ENCODE results near the gene LRRC73. TPM values are rescaled to one million over a fixed set of nuclear protein-coding genes. Genes with fewer than 3 reads are reported as not detected.
A peak's percentile ranks its signal among the peaks of the same experiment; 100 is the strongest.

Gene LRRC73
- total and polyA plus RNA-seq, 9 of the 15 experiments (the other 6 are each of a cell fraction or from before 2014, with no cell fraction given), result 0.07 to 0.55 (median 0.16) TPM; not detected in 3

- peaks cover 23% of the 10 kb centered on the region for H3K79me2 ChIP-seq (ENCODE audit: control insufficient read depth, insufficient read depth, low read length)
- H3K9me3 ChIP-seq (replicated peaks; ENCODE audit: control insufficient read depth, insufficient read depth, low read depth, low read length), result no peaks in the 10 kb centered on the region
- WGBS (ENCODE audit: insufficient coverage, low coverage, missing lambda C conversion rate), result 25% methylated on average over 11 of the region's 11 CpGs
- H3K9ac ChIP-seq (ENCODE audit: insufficient read depth in 1 of 2, low read depth in 2 of 2, low read length in 2 of 2), result peak overlapping the region; percentile 10 to 40; a peak in 2 of 4 replicates
- intact Hi-C loops (cut with micrococcal nuclease) (no loop called here), in situ Hi-C loops (cut with MboI) (no loop called here)
- FAIRE-seq (peak; percentile 35), ATAC-seq (peak; percentile 6; the same call in 2 of the 3 replicates), DNase-seq (ENCODE audit: extremely low read depth in 1 of 4, low spot score in 3 of 4) (no peak)
- H3K9me1 ChIP-seq (ENCODE audit: control insufficient read depth, insufficient read depth, low read length), result peaks cover 3% of the 10 kb centered on the region
- peaks cover 11% of the 10 kb centered on the region; the same call in 2 of the 3 replicates for H3K36me3 ChIP-seq (ENCODE audit: control insufficient read depth, insufficient read depth, low read length)
- POLR2A ChIA-PET, result interaction anchor here (0.6 to 1.3 kb wide), 7 partner anchors 10 to 99 kb away, joined by 3 to 5 read pairs (median 4); no protein-coding TSS in a partner anchor
- CTCF ChIA-PET (ENCODE audit: low intra/inter-chr PET ratio), result interaction anchor here (0.7 kb wide), 1 partner anchor 10 kb away, joined by 3 read pairs; no protein-coding TSS in a partner anchor
- no peak overlapping the region for H3K27ac ChIP-seq (ENCODE audit: extremely low read depth, low read depth, low read length)
- H3K4me2 ChIP-seq (ENCODE audit: insufficient read depth, low read length), result peak overlapping the region; percentile 49; the same call in 1 of the 2 replicates
- H3K4me3 ChIP-seq, result no peak overlapping the region
- 0 out of 2 replicates have a peak, but pooled peaks cover 6% of the 10 kb centered on the region for H4K20me1 ChIP-seq (replicated peaks; ENCODE audit: control insufficient read depth, insufficient read depth, low read length)
- BruUV-seq (replicated peaks), result no TSS peak
- 0 out of 2 replicates have a peak overlapping the region, but pooled peaks have one; percentile 27 for H2AFZ ChIP-seq (ENCODE audit: low read depth, low read length)
- H3K4me1 ChIP-seq (replicated peaks in 1 of 2; ENCODE audit: control insufficient read depth in 2 of 2, insufficient read depth in 2 of 2, low read length in 2 of 2), result peaks cover 0 to 19% of the 10 kb centered on the region in 2 experiments; a peak in 4 of 5 replicates
- no peaks in the 10 kb centered on the region for H3K27me3 ChIP-seq (ENCODE audit: control insufficient read depth in 2 of 2, insufficient read depth in 2 of 2, low read length in 2 of 2)
- TF ChIP-seq, protein P1, sequence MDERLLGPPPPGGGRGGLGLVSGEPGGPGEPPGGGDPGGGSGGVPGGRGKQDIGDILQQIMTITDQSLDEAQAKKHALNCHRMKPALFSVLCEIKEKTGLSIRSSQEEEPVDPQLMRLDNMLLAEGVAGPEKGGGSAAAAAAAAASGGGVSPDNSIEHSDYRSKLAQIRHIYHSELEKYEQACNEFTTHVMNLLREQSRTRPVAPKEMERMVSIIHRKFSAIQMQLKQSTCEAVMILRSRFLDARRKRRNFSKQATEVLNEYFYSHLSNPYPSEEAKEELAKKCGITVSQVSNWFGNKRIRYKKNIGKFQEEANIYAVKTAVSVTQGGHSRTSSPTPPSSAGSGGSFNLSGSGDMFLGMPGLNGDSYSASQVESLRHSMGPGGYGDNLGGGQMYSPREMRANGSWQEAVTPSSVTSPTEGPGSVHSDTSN (CRISPR knock-in tag; IDR thresholded peaks at IDR 0.05; ENCODE audit: low read depth), result no peak
- TF ChIP-seq, protein P1 (tag; conservative IDR thresholded peaks at IDR 0.05; ENCODE audit: low read depth), result peak; percentile 61
- no peak for TF ChIP-seq POLR3A (IDR thresholded peaks at IDR 0.05; ENCODE audit: borderline replicate concordance, extremely low read depth, insufficient read depth, insufficient read length)
- 0 out of 2 replicates have a peak, but pooled peaks have one; percentile 11 for TF ChIP-seq TCF3 (CRISPR knock-in tag; IDR thresholded peaks at IDR 0.05)
- TF ChIP-seq, protein P2, sequence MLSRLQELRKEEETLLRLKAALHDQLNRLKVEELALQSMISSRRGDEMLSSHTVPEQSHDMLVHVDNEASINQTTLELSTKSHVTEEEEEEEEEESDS (CRISPR knock-in tag; IDR thresholded peaks at IDR 0.05), result no peak
- no peak for TF ChIP-seq ZFP30 (CRISPR knock-in tag; IDR thresholded peaks at IDR 0.05; ENCODE audit: borderline replicate concordance)
- no peak for TF ChIP-seq ZNF707 (CRISPR knock-in tag; conservative IDR thresholded peaks at IDR 0.05)
- peak; percentile 51; the same call in 1 of the 2 replicates for TF ChIP-seq PKNOX1 (IDR thresholded peaks at IDR 0.05)
- TF ChIP-seq, protein P3, sequence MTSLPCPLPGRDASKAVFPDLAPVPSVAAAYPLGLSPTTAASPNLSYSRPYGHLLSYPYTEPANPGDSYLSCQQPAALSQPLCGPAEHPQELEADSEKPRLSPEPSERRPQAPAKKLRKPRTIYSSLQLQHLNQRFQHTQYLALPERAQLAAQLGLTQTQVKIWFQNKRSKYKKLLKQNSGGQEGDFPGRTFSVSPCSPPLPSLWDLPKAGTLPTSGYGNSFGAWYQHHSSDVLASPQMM (CRISPR knock-in tag; IDR thresholded peaks at IDR 0.05), result no peak
- no peak for TF ChIP-seq ZBTB17 (CRISPR knock-in tag; IDR thresholded peaks at IDR 0.05)
- no peak for TF ChIP-seq NELFE (IDR thresholded peaks at IDR 0.05; ENCODE audit: insufficient read depth, insufficient read length)
- no peak for TF ChIP-seq JUND (IDR thresholded peaks at IDR 0.05; ENCODE audit: borderline replicate concordance, low read depth, low read length)
- peak; percentile 34; the same call in 1 of the 3 replicates for TF ChIP-seq JUND (tag; IDR thresholded peaks at IDR 0.05; ENCODE audit: borderline replicate concordance, low read depth, low read length)
- TF ChIP-seq SOX6 (IDR thresholded peaks at IDR 0.05), result peak; percentile 37; the same call in 1 of the 2 replicates
- TF ChIP-seq MEIS2 (IDR thresholded peaks at IDR 0.05; ENCODE audit: partially characterized antibody), result peak; percentile 70
- peak in 1 of 2 experiments; percentile 4; a peak in 1 of 4 replicates for TF ChIP-seq RCOR1 (IDR thresholded peaks at IDR 0.05; ENCODE audit: borderline replicate concordance in 1 of 2, low read depth in 2 of 2, low read length in 2 of 2)
- no peak for TF ChIP-seq HDGF (IDR thresholded peaks at IDR 0.05)
- no peak for TF ChIP-seq NFRKB (IDR thresholded peaks at IDR 0.05; ENCODE audit: low read depth)
Measured at GRCh38 chr6:43481591-43482236, 28.4 kb downstream of the LRRC73 start.

All from K562 (cell line).